Measurements from ENCODE around the gene SDK1.

SDK1 gene

DNA sequence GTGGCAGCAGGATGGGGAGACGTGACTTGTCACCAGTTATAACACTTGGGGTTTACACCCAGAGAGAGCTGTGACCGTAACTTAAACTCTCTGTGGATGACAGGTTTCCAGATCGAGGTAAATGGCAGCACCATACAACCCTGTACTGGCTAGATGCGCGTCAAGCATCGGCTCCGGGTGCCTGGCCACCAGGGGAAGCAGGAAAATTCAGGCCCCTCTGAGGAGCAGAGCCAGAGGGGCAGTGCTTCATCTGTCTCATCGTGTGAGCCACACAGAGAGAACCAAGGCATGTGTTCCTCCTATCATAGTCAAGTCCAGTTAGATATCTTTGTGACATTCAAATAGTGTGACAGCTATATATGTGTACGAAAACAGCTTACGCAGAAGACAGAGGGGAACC, 728.9 kb downstream of the SDK1 start:
- DNase-seq = no peak

DNA sequence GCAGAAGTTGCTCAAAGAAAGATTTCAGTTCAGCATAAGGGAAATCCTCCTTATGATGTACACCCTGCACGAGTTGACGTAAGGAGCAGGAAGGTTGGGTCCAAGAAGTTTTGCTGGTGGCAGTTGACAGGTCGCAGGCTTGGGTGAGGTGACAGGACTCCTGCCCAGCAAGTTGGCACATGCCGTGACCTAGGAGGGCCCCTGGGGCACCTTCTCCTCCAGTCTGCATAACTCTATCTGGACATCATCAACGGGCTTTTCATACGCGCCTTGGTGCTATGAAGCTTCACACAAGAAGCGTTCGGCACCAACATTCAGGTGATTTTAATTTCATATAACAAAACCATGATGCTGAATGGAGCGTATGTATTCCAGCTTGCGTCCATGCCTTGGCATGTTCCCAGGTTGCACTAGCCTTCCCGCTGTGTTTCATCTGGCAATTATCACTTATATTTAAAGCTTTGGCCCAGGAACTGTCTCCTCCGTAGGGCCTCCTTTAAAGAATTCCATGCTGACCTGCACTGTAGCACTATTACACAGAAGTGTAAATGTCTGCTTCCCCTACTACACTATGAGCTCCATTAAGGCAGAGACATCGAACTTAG, 729.4 kb downstream of the SDK1 start:
- no peak for DNase-seq

DNA sequence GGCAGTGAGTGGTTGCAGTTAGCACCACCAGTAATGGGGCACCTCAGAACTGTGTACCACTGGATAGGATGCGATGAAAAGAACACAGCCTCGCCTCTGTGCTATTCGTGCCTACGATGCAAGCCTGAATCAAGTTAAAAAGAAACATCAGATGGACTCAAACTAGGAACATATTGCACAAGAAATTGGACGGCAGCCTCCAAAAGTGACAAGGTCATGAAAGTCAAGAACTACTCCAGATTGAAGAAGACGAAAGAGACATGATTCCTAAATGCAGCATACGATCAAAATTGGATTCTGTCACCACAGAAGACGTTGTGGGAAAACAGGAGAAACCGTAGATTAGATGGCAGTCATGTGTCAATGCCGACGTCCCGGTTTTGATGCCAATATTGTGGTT, 732.9 kb downstream of the SDK1 start:
- no peak for DNase-seq

DNA sequence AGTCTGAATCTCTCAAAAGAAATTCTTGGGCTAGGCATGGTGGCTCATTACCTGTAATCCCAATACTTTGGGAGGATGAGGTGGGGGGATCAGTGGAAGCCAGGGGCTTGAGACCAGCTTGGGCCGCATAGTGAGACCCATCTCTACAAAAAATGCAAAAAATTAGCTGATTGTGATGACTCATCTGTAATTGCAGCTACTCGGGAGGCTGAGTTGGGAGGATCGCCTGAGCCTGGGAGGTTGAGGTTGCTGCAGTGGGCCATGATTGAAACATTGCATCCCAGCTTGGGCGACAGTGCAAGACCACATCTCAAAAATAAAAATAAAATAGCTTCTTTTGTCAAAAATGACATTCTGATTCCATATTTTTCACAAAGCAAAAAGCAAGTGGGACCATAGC, 736.3 kb downstream of the SDK1 start:
- DNase-seq = no peak

DNA sequence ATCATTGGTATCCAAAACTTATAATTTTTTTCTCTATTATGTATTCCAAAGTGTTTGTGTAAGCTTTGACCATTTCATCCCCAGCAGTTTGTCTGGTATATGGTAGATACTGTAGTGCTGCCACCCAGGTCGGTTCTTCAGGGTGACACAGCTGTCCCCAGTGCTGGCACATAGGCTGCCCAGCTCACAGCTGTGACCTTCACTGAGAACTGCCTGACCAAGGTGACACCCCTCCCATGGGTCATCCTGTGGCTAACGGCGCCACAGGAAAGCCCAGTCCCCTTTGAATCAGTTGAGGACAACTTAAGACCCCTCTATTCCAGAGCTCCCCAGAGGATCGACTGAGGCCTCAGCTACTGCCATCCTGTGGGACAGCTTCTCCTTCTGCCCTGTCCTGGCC, 736.8 kb downstream of the SDK1 start:
- DNase-seq = no peak

DNA sequence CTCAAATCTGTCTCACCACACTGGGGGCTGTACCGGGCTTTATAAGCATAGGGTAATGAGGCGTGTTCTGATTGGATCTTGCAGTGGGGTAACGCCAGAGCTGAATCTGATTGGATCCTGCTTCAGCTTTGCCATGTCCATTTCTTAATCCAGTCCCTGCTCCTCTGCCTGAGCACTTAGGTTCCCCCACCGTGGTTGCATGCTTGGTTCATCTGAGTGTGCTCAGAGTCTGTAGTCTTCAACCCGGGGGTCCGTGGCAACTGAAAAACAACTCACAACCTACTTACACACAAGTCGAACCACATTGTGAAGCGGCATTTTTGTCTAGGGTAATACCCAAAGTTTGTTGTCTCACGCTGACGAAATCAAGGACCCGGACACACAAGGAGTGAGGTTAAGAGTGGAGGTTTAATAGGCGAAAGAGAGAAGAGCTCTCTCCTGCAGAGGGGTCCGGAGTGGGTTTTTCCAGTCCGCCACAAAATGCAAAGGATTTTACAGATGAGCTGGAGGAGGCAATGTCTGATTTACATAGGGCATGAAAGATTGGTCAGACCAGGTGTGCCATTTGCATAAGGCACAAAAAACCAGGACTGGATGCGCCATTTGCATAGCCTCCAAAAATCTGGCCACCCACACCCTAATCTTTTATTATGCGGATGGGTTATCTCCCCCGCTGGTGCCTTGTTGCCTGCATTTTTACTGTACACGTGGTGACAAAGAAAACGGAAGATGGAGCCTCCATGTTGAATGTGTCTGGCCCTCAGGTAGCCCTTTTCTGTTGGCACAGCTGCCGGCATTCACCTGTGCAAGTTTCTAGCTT, 739.3 kb downstream of the SDK1 start:
- no peak for DNase-seq

DNA sequence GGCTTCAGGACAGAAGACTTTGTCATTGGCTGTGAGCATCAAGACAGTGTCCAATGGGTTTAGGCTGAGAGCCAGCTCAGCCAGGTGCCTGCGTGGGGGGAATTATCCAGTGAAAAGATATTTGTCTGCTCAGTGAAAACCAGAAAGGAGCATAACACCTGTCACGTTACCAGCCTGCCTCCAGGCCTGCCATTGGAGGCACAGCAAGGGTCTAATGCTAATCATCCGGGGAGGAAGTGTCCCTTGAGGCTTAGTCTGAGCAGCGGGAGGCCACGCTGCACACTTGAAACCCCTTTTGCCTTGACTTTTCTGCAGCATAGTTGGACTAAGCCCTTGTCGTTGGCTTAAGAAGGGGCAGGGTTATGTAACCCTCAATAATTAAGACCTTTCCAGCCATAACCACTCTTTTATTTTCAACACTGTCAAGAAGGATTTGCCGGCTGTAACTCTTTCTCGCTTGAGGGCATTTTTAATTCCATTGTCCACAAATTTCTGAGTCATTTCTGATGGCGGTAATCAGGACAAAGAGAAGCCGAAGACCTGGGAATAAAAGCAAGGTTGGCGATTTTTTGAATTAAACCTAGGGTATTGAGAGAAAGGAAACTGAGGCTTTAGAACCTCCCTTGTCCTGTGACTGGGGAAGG, 741.5 kb downstream of the SDK1 start:
- DNase-seq = no peak

DNA sequence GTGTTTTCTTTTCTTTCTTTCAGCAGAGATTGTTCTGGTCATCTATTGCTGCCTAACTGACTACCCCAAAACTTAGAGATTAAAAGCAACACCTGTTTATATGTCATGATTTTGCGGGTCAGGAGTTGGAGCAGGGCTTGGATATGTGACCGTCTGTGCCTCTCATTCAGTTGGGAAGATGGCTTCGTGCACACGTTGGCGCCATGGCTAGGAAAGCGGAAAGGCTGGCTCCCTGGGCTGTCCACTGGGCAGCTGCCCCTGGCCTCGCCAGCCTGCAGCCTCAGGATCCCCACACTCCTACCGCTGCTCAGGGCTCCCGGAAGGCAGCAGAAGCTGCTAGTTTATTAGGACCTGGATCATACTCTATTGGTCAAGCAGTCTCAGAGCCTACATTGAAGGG, 742.9 kb downstream of the SDK1 start:
- no peak for DNase-seq

DNA sequence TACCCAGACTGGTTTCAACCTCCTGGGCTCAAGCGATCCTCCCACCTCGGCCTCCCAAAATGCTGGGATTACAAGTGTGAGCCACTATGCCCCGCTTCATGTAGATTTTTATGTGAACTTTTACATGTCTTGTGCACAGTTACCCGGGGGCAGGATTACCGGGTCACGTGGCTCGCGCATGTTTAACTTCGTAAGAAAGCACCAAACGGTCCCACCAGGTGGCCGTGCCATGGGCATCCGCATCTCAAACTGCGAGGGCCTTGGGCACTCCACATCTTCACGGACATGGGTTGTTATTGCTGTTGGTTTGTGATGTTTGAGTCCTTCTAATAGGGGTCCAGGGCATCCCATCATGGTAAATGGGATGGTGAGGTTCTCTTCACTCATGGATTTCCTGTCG, 744.4 kb downstream of the SDK1 start:
- no peak for DNase-seq

DNA sequence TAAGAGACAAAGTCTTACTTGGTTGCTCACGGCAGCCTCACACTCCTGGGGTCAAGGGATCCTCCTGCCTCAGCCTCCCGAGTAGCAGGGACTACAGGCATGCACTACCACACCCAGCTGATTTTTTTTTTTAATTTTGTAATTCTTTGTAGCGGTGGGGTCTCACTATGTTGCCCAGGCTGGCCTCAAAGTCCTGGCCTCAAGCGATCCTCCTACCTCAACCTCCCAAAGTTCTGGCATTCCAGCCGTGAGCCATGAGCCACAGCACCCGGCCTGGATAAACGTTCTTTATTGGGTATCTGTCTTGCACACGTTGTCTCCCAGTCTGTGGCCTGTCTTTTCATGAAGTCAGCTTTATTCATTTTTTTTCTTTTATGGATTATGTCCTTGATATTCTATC, 744.9 kb downstream of the SDK1 start:
- DNase-seq = no peak

DNA sequence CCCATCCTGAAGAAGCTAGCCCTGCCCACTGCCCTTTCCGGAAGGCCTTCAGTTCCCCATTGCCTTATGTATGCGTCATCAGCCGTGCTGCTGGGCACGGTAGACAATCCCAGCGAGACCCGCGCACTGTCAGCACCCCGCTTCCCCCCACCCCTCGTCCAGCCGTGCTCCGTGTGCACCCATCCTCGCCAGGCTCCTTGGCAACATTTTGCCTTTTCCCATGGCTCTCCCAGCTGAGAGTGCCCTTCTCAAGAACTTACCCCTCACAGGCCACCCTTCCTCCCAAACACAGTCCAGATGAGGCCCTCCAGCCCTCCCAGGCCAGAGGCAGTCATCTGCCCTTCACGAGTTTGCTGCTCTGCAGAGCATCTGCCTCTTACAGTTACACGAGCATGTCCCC, 747.3 kb downstream of the SDK1 start:
- no peak for DNase-seq

DNA sequence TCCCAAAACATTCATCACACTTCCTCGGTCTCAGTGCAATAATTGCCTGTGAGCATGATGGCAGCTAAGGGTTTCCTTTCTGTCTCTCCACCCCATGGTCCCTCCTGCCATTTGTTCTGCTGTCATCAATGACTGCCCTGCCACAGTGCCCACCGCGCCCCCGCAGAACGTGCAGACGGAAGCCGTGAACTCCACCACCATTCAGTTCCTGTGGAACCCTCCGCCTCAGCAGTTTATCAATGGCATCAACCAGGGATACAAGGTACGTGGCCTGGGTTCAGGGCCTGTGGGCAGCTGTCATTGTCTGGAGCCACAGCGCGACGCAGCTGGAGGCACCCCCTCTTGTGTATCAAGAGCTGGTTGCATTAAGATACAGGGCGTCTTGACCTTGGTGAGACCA, 748.1 kb downstream of the SDK1 start:
- DNase-seq = no peak

DNA sequence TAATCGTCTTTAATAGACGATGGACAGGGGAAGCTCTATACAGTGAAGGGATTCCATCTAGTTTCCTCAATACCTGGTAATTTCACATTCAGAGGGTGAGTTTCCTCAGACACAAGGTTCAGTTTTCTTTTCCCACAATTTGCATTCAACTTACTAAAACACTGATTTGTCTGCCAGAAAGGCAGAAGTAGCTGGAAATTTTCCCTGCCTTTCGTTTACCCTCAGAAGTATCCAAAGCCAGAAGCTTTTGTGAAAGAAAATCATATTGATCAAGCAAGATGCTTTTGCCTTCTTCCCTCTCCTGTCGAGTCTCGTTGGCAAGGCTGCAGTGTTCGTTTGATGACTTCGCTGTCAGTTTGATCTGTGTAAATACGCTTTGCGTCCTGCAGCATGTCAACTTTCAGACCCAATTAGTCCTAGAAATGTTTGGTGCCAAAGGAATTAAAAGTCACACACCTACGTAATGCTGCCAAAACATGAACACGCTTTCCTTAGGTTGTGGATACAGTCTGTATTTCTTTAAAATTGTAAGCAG, 749.1 kb downstream of the SDK1 start:
- no peak for DNase-seq

DNA sequence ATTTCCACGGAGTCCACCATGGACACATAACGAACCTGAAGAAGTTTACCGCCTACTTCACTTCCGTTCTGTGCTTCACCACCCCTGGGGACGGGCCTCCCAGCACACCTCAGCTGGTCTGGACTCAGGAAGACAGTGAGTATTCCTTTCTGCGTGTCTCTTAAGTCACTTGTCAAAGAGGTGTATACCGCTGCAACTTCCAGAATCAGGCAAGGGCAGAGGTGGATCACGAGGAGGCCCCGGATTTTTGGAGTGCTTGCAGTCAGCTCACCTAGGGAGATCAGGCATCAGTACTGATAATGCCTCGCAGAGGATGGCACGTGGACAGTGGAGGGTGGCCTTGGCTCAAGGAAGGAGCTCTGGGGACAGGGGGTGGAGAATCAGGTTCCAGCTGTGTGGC, 750.6 kb downstream of the SDK1 start:
- no peak for DNase-seq

DNA sequence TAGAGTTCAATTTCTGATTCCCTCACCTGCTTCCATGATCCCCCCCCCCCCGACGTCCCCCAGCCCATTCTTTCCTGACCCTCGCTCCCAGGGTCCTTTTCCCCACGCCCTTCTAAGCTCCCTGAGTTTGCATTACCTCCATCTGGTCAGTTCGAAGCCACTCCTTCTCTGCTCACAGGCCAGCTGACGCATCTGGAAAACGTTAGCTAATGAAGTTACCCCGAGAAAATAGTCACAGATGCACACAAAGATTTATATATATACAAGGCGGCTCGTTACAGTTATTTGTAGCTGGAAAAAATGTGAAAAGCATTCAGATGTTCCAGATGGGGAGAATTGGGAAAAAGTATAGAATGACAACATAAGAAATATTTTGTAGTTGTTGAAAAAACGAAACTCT, 751.1 kb downstream of the SDK1 start:
- DNase-seq = no peak

DNA sequence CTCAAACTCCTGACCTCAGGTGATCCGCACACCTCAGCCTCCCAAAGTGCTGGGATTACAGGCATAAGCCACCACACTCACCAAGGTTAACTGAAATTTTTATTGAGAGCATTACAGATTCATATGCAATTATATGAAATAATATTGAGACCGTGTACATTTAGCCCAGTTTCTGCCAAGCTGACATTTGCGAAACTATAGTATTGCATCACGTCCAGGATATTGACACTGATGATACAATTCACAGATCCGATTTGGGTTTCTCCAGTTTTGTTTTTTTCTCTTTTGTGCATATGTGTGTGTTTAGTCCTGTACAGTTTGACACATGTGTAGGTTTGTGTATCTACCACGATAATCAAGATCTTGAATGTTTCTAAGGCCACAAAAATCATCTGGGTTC, 753.1 kb downstream of the SDK1 start:
- no peak for DNase-seq

DNA sequence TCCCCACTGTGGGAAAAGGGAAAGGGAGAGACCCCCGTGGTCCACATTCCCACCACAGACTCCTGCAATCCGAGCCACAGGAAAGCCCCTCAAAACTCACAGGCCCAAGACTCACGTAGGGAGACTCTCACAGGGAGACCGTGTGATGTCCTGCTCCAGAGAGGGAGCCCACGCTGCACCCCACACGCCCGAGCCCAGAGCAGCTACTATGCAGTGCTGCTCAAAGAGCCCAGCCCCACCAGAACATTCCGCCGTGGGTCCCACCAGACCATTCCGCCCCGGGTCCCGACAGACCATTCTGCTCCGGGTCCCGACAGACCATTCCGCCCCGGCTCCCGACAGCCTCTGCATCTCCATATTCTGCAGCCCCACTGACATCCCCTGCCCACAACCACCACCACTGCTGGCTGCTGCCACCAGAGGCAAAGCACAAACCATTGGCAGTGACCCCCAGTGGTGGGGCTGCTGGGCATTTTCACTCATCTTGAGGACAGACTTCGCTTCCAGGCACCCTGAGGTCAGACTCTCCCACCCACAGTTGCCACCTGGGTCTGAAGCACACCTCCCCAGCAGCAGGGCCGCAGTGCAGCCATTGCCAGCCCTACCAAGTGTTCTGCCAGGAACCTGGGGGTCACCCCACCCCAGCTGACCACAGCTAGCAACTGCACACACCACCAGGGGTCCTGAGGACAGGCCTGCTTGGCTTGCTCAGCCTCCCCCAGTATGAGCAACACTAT, 755.7 kb downstream of the SDK1 start:
- DNase-seq = no peak

DNA sequence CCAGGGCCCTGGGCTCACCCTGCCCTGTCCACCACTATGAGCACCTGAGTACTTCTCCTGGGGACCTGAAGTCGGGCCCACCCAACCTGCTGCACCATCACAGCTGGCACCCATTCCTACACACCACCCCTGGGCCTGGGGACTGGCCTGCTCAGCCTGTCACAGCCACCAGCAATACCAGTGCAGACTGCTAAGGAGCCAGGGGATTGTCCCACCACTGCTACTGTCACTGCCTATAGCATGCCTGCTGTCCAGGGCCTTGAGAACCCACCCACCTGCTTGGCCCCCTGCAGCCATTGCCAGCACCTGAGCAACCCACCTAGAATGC, 756.2 kb downstream of the SDK1 start:
- DNase-seq = no peak

DNA sequence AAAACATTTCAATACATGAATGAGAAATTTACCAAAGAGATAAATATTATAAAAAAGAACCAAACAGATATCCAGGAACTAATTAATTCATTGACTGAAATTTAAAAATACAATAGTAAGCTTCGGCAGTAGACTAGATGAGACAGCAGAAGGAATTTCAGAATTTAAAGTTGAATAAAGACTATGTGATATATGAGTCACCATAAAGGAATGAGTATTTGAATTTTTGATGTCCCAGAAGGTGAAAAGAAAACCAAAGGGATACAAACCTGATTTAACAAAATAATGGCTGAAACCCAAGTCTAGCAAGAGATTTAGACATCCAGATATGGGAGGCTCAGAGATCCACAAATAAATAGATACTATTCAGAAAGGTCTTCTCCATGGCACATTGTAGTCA, 757.1 kb downstream of the SDK1 start:
- no peak for DNase-seq

DNA sequence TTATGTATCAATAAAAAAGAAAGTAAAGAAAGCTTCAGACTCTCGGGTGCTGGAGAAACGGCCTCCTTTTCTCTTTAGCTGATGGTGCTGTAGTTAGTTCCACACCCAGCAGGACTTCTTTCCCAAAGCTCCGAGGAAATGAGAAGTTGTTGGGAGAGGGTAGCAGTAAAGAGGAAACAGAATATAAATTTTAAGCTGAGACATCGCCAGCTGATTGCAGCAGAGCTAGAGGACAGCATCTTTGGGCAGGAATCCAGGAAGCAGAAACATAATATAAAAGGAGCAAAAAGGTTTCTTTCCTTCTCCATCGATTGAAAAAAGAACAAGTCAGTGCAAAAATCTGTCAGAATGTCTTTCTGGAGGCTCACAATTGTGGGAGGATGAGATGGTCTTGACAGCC, 764.1 kb downstream of the SDK1 start:
- no peak for DNase-seq

DNA sequence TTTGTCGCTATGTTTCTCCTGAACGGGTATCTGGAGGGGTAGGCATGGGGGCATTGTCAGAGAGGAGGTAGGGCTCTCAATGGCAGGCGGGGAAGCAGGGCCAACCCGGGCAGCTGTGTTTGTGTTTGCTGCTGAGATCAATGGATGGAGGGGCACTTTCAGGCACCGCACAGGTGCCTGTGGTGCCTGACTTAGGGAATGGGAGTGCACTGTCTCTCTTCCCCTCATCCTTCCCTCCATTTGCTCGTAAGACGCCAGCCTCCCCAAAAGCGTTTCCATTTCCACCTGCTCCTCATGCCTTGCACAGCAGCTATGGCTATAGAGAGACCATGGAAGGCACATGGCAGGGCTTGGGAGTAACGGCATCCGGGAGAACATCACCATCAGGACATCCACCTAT, 765.2 kb downstream of the SDK1 start:
- no peak for DNase-seq

DNA sequence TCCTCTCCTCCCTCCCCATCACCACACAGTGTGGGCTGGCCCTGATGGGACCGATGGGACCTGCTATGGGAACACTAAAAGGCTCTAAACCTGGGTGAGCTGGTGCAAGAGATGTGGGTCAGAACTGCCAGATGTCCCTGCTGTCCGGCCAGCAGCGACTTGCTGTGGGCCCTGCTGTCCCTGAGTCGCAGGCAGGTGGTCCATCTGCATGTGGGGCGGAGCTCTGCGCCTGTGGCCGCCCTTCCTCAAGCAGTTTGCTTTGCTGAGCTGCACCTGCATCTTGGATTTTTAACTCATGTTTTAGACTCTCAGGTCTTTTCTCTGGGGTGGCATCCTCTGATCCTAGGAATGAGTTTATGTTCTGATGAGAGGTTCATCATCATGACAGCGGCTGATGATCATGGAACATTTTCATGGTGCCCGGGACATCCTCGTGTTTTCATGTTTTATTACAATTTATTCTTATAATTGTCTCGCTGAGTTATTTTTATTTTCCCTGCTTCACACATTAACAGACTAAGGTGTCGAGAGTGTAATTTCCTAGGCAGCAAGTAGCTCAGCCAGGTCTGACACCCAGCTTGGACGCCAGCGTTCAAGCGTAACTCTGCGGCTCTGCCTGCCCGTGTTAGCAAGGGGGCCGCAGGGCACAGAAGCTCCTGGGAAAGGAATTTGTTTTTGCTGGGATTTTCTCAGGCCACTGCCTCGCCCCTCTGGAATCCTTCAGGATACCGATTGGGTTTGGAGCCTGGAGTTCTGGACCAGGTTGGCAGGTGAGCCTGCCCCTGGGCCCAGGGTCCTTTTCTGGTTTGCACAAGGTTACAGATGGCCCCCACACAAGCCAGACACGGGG, 765.8 kb downstream of the SDK1 start:
- no peak for DNase-seq

DNA sequence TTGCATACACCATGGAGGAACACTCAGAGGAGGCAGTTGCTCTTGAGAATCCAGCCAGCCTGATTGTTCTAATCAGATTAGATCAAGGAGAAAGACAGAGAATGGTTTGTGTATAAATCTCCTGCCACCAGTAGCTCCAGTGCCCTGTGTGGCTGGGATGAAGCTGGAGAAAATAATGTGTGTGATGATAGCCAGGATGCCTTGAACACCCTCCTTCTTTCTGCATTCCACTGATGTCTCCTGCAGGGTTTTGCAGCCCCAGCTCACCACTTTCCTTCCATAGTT, 766.4 kb downstream of the SDK1 start:
- DNase-seq = no peak
